H1 (cell line): ENCODE results near the gene PRICKLE1. TPM values are rescaled to one million over a fixed set of nuclear protein-coding genes. Genes with fewer than 3 reads are reported as not detected.

ENCODE experiments used
- CTCF ChIA-PET: fragments of 300-600 bp; sonication (Branson Sonifier 250); formaldehyde crosslinking; loops from one replicate; lab custom pipeline; 2021; ENCODE audit not compliant: partially characterized antibody; lab: Charles Lee
- POLR2A ChIA-PET: fragments of 300-600 bp; sonication (Branson Sonifier 250); formaldehyde crosslinking; loops from one replicate; lab custom pipeline; 2021; ENCODE audit warnings: inconsistent platforms; ENCODE audit not compliant: partially characterized antibody; lab: Charles Lee
- DNase-seq, 2 experiments: peaks; one replicate each; pipeline versions ENCODE4 v3.0.0 to v3.0.0-alpha.2; 2010 to 2022; ENCODE audit warnings: low spot score in 2 of 2, low read depth in 1 of 2, mixed read lengths in 1 of 2
- FAIRE-seq: peaks from 2 replicates; lab custom pipeline; 2011; peaks lifted over from hg19 to GRCh38; lab: Jason Lieb, UNC
- H2AFZ ChIP-seq: 2 replicates; pipeline ENCODE4 v1.8.1; 2012; ENCODE audit warnings: low read length, inconsistent platforms
- H2AK5ac ChIP-seq: 2 replicates; pipeline ENCODE4 v1.6.1; 2013; ENCODE audit warnings: low read depth, low read length
- H2BK120ac ChIP-seq: replicated peaks from 2 replicates; pipeline ENCODE3; 2013; ENCODE audit warnings: low read depth, low read length, inconsistent platforms
- H2BK12ac ChIP-seq: 2 replicates; pipeline ENCODE4 v1.6.1; 2013; ENCODE audit warnings: low read depth, low read length
- H2BK15ac ChIP-seq: 2 replicates; pipeline ENCODE4 v1.6.1; 2013; ENCODE audit warnings: low read length
- H2BK20ac ChIP-seq: 2 replicates; pipeline ENCODE4 v1.6.1; 2013; ENCODE audit warnings: low read length
- H2BK5ac ChIP-seq: 2 replicates; pipeline ENCODE4 v1.6.1; 2013; ENCODE audit warnings: low read depth, low read length
- H3K14ac ChIP-seq: 2 replicates; pipeline ENCODE4 v1.6.1; 2013; ENCODE audit warnings: inconsistent platforms; ENCODE audit not compliant: insufficient read length
- H3K18ac ChIP-seq: 2 replicates; pipeline ENCODE4 v1.6.1; 2013; ENCODE audit warnings: low read length; ENCODE audit errors: extremely low read depth
- H3K23ac ChIP-seq: 2 replicates; pipeline ENCODE4 v1.6.1; 2013; ENCODE audit warnings: inconsistent platforms; ENCODE audit not compliant: insufficient read length
- H3K23me2 ChIP-seq: 2 replicates; pipeline ENCODE4 v1.6.1; 2013; ENCODE audit warnings: low read depth, low read length
- H3K27ac ChIP-seq: 2 replicates; pipeline ENCODE4 v1.6.1; 2011; ENCODE audit warnings: low read depth, low read length, inconsistent platforms
- H3K27me3 ChIP-seq, 4 experiments: replicated peaks in 1 of 4; 1 replicate in 1 of 4; 2 replicates in 3 of 4; pipeline versions ENCODE4 v1.6.1 to v1.8.1; 2011 to 2013; ENCODE audit warnings: low read length in 3 of 4, mild to moderate bottlenecking in 3 of 4, inconsistent platforms in 2 of 4, mixed read lengths in 2 of 4, moderate library complexity in 1 of 4; ENCODE audit not compliant: control insufficient read depth in 3 of 4, insufficient read depth in 3 of 4; ENCODE audit errors: extremely low read depth in 1 of 4
- H3K36me3 ChIP-seq, 4 experiments: 2 replicates each; pipeline versions ENCODE4 v1.6.1 to v1.8.1; 2011 to 2013; ENCODE audit warnings: mild to moderate bottlenecking in 4 of 4, low read length in 3 of 4, moderate library complexity in 2 of 4, control low read depth in 1 of 4, inconsistent platforms in 1 of 4; ENCODE audit not compliant: insufficient read depth in 4 of 4, control insufficient read depth in 2 of 4
- H3K4ac ChIP-seq: replicated peaks from 2 replicates; pipeline ENCODE3; 2013; ENCODE audit warnings: low read length, low read depth, mixed read lengths, inconsistent platforms; ENCODE audit not compliant: insufficient read length
- H3K4me1 ChIP-seq, 4 experiments: replicated peaks in 1 of 4; 1 replicate in 1 of 4; 2 replicates in 3 of 4; pipeline versions ENCODE4 v1.6.1 to v1.8.1; 2011 to 2013; ENCODE audit warnings: low read length in 3 of 4, inconsistent platforms in 2 of 4, mixed read lengths in 1 of 4; ENCODE audit not compliant: insufficient read depth in 4 of 4, control insufficient read depth in 3 of 4
- H3K4me2 ChIP-seq, 2 experiments: 2 replicates each; pipeline versions ENCODE4 v1.6.1 to v1.8.1; 2011 to 2013; ENCODE audit warnings: low read depth in 2 of 2, low read length in 2 of 2, control low read depth in 1 of 2, inconsistent platforms in 1 of 2, mild to moderate bottlenecking in 1 of 2; ENCODE audit not compliant: insufficient read depth in 1 of 2
- H3K4me3 ChIP-seq, 4 experiments: fragments of 200-600, 300-600 bp in 1 of 4; sonication (generic), shearing (Covaris generic), sonication (Bioruptor Twin) in 1 of 4; 2 replicates each; pipeline versions ENCODE4 v1.5.1 to v1.8.1; 2011 to 2016; ENCODE audit warnings: low read length in 4 of 4, low read depth in 3 of 4, control low read depth in 2 of 4, inconsistent platforms in 2 of 4, mild to moderate bottlenecking in 2 of 4, mixed read lengths in 1 of 4, moderate library complexity in 1 of 4; ENCODE audit not compliant: insufficient read depth in 2 of 4; ENCODE audit errors: extremely low read depth in 1 of 4
- H3K56ac ChIP-seq: replicated peaks from 2 replicates; pipeline ENCODE3; 2013; ENCODE audit warnings: low read depth, mild to moderate bottlenecking, mixed read lengths, low read length, inconsistent platforms; ENCODE audit not compliant: insufficient read length
- H3K79me1 ChIP-seq: 2 replicates; pipeline ENCODE4 v1.6.1; 2013; ENCODE audit warnings: low read depth, low read length, control low read depth
- H3K79me2 ChIP-seq, 2 experiments: 2 replicates each; pipeline versions ENCODE4 v1.6.1 to v1.8.1; 2012 to 2013; ENCODE audit warnings: low read length in 2 of 2, mild to moderate bottlenecking in 2 of 2, inconsistent platforms in 1 of 2; ENCODE audit not compliant: insufficient read depth in 2 of 2, control insufficient read depth in 1 of 2
- H3K9ac ChIP-seq, 4 experiments: replicated peaks in 1 of 4; 1 replicate in 1 of 4; 2 replicates in 3 of 4; pipeline versions ENCODE4 v1.6.1 to v1.8.1; 2011 to 2013; ENCODE audit warnings: low read depth in 3 of 4, low read length in 3 of 4, control low read depth in 2 of 4, mild to moderate bottlenecking in 2 of 4, moderate library complexity in 2 of 4, inconsistent platforms in 1 of 4; ENCODE audit errors: extremely low read depth in 1 of 4
- H3K9me3 ChIP-seq, 2 experiments: 2 replicates each; pipeline versions ENCODE4 v1.6.1 to v1.8.1; 2012 to 2013; ENCODE audit warnings: mild to moderate bottlenecking in 2 of 2, moderate library complexity in 2 of 2, control low read depth in 1 of 2, inconsistent platforms in 1 of 2, low read depth in 1 of 2, low read length in 1 of 2, mixed read lengths in 1 of 2; ENCODE audit not compliant: insufficient read depth in 2 of 2
- H4K20me1 ChIP-seq, 2 experiments: replicated peaks in 1 of 2; 2 replicates each; pipeline versions ENCODE3 to v1.8.1; 2011 to 2013; ENCODE audit warnings: inconsistent platforms in 2 of 2, low read length in 2 of 2, mild to moderate bottlenecking in 1 of 2; ENCODE audit not compliant: insufficient read depth in 2 of 2, control insufficient read depth in 1 of 2
- H4K5ac ChIP-seq: 2 replicates; pipeline ENCODE4 v1.6.1; 2013; ENCODE audit warnings: low read length, low read depth, mixed read lengths, inconsistent platforms; ENCODE audit not compliant: insufficient read length
- H4K8ac ChIP-seq: 2 replicates; pipeline ENCODE4 v1.8.0; 2013; ENCODE audit warnings: mild to moderate bottlenecking, moderate library complexity, low read length, inconsistent platforms; ENCODE audit not compliant: insufficient read depth; ENCODE audit errors: extremely low read depth
- H4K91ac ChIP-seq: replicated peaks from 2 replicates; pipeline ENCODE3; 2013; ENCODE audit warnings: low read length, mixed read lengths, inconsistent platforms; ENCODE audit not compliant: insufficient read length
- CHD1 ChIP-seq: IDR thresholded peaks from 2 replicates; pipeline ENCODE4 v1.6.1; 2012; ENCODE audit warnings: low read depth, low read length, improper control_type of control experiment
- CHD2 ChIP-seq: IDR thresholded peaks from 2 replicates; pipeline ENCODE4 v1.6.1; 2012; ENCODE audit warnings: low read length, improper control_type of control experiment
- POU5F1 ChIP-seq: IDR thresholded peaks from 2 replicates; pipeline ENCODE4 v1.6.1; 2011; ENCODE audit warnings: low read depth, mild to moderate bottlenecking, low read length, moderate library complexity
- SP1 ChIP-seq: IDR thresholded peaks from 2 replicates; pipeline ENCODE4 v1.6.1; 2011; ENCODE audit warnings: low read depth, low read length
- SP2 ChIP-seq: IDR thresholded peaks from 2 replicates; pipeline ENCODE4 v1.6.1; 2012; ENCODE audit warnings: mild to moderate bottlenecking, low read length, inconsistent platforms
- TAF7 ChIP-seq: optimal IDR thresholded peaks from 2 replicates; pipeline ENCODE3; 2011; ENCODE audit warnings: low read depth, mild to moderate bottlenecking, inconsistent platforms, low read length, moderate library complexity, borderline replicate concordance
- USF2 ChIP-seq: IDR thresholded peaks from 2 replicates; pipeline ENCODE4 v1.6.1; 2011; ENCODE audit warnings: low read length, improper control_type of control experiment
- WGBS, 2 experiments: shearing (Covaris generic) in 1 of 2; methylation state at CpG; one replicate each; pipeline versions ENCODE4 v1.1.6 to v1.1.7; 2013 to 2015; ENCODE audit warnings: low lambda C conversion rate in 2 of 2, mixed read lengths in 2 of 2, inconsistent platforms in 1 of 2, low coverage in 1 of 2, missing lambda C conversion rate in 1 of 2; ENCODE audit not compliant: insufficient replicate concordance in 2 of 2, insufficient coverage in 1 of 2, insufficient read length in 1 of 2; ENCODE audit errors: extremely low coverage in 1 of 2, missing lambda C conversion rate in 1 of 2; 5-methylcytosine and 5-hydroxymethylcytosine counted together
- polyA plus RNA-seq, 7 experiments: library from polyadenylated mRNA; depleted of rRNA in 3 of 7; stranded (reverse) in 5 of 7; unstranded in 2 of 7; fragments of >200 nt in 5 of 7; fragments of 200-250 nt in 2 of 7; gene quantifications; 1 replicate in 5 of 7; 2 replicates in 1 of 7; 4 replicates in 1 of 7; pipeline versions ENCODE4 v1.2.1 to v1.2.3, GENCODE V29; 2011 to 2013; ENCODE audit warnings: missing spikeins in 2 of 7, mixed read lengths in 2 of 7
- total RNA-seq: library from RNA; stranded (reverse); fragmentation: NEBNext Ultra II Directional; extraction: Animal tissue kit (Norgen Biotek cat#: 25700); gene quantifications from 2 replicates; pipeline ENCODE4 v1.2.1, GENCODE V29; 2021

The PRICKLE1 gene
- total and polyA plus RNA-seq, 2 of the 8 experiments (the other 6 are each of a cell fraction or from before 2014, with no cell fraction given), result 14.0 to 22.4 TPM

GRCh38 chr12:42496886-42497285, 92.7 kb downstream of the PRICKLE1 start:
- H3K56ac ChIP-seq, result no peak overlapping the region
- no peak overlapping the region for H2BK20ac ChIP-seq
- H2AK5ac ChIP-seq, result no peak overlapping the region
- H2BK15ac ChIP-seq, result no peak overlapping the region
- H4K5ac ChIP-seq, result no peak overlapping the region
- CTCF ChIA-PET, result no interaction called here
- no peaks in the 10 kb centered on the region for H3K36me3 ChIP-seq
- H3K27me3 ChIP-seq, result no peaks in the 10 kb centered on the region
- H3K23ac ChIP-seq, result no peak overlapping the region
- H4K8ac ChIP-seq, result no peak overlapping the region
- H3K79me2 ChIP-seq, result no peaks in the 10 kb centered on the region
- no peak overlapping the region for H3K27ac ChIP-seq
- no peak overlapping the region for H2BK5ac ChIP-seq
- no peak overlapping the region for H2AFZ ChIP-seq
- H3K9ac ChIP-seq, result no peak overlapping the region
- H3K79me1 ChIP-seq, result no peaks in the 10 kb centered on the region
- no peak for TF ChIP-seq CHD2
- no peak for TF ChIP-seq CHD1
- TF ChIP-seq USF2, result no peak
- no peak for TF ChIP-seq SP1
- no peak for TF ChIP-seq TAF7
- TF ChIP-seq SP2, result no peak
- TF ChIP-seq POU5F1, result no peak
- TF ChIP-seq, all 59 proteins: peak for 0
- Histone ChIP-seq H3K23me2 (no peaks in the 10 kb centered on the region), H3K4ac (no peak overlapping the region), H4K20me1 (no peaks in the 10 kb centered on the region), H2BK120ac (no peak overlapping the region), H3K4me1 (no peaks in the 10 kb centered on the region), H3K9me3 (no peaks in the 10 kb centered on the region), H4K91ac (no peak overlapping the region), H2BK12ac (no peak overlapping the region), H3K4me3 (no peak overlapping the region), H3K4me2 (no peak overlapping the region), H3K14ac (no peak overlapping the region), H3K18ac (no peak overlapping the region)
- DNase-seq (no peak), FAIRE-seq (no peak)
- POLR2A ChIA-PET, result interaction anchor here (1.3 kb wide), 1 partner anchor 23 kb away, joined by 3 read pairs; no protein-coding TSS in a partner anchor
- WGBS, 2 experiments, result 100% methylated on average over 4 of the region's 4 CpGs; no CpG with 5 or more reads in 1 of the 2 experiments
